ENCODE data around the gene METTL21C.

GRCh38 chr13:102701331-102701730 lies 6.5 kb upstream of the METTL21C start:
- TF ChIP-seq GLIS3 (CRISPR knock-in tag; IDR thresholded peaks at IDR 0.05) (no peak), OSR1 (CRISPR knock-in tag; IDR thresholded peaks at IDR 0.05) (no peak), RARB (CRISPR knock-in tag; IDR thresholded peaks at IDR 0.05) (no peak), ZFP3 (CRISPR knock-in tag; IDR thresholded peaks at IDR 0.05) (no peak), CREB5 (CRISPR knock-in tag; IDR thresholded peaks at IDR 0.05; ENCODE audit: low read depth) (no peak), PPARA (CRISPR knock-in tag; IDR thresholded peaks at IDR 0.05; ENCODE audit: borderline replicate concordance) (no peak), BACH2 (CRISPR knock-in tag; IDR thresholded peaks at IDR 0.05; ENCODE audit: borderline replicate concordance) (no peak), PATZ1 (CRISPR knock-in tag; IDR thresholded peaks at IDR 0.05; ENCODE audit: borderline replicate concordance) (no peak), TOX (CRISPR knock-in tag; IDR thresholded peaks at IDR 0.05; ENCODE audit: borderline replicate concordance) (no peak), ARNTL (CRISPR knock-in tag; IDR thresholded peaks at IDR 0.05; ENCODE audit: borderline replicate concordance, low read depth) (no peak), SNAI2 (CRISPR knock-in tag; IDR thresholded peaks at IDR 0.05) (no peak), POU6F1 (CRISPR knock-in tag; IDR thresholded peaks at IDR 0.05; ENCODE audit: borderline replicate concordance, low read depth) (no peak), ISL1 (CRISPR knock-in tag; IDR thresholded peaks at IDR 0.05) (no peak), ZNF565 (CRISPR knock-in tag; conservative IDR thresholded peaks at IDR 0.05; ENCODE audit: low read depth) (no peak)

Data from SK-N-SH treated with all-trans-retinoic acid at 6 μM for 48 hours (cell line).